Stimulated activated memory B cell treated with anti-CD40 and anti-IgM and Interleukin-4, amounts not matched to agents 10 μg/mL and 1 μg/mL and 100 μg/mL, for 72 hours (primary cell): ENCODE measurements around the gene ZNF324.
"Not testable (repeated sequence)": the region's sequence is repeated elsewhere in the genome, so short reads cannot be mapped to it uniquely, and the experiment has no call there.

Experiments
- ATAC-seq: fragments of 150-1000 bp; cut with Tn5 transposase; 2 replicates; pipeline ENCODE4 v1.10.0; 2021
- H3K27ac Mint-ChIP-seq: one replicate; pipeline ENCODE4 v1.8.0; 2022; ENCODE audit warnings: mild to moderate bottlenecking, mixed read lengths
- H3K27me3 Mint-ChIP-seq: one replicate; pipeline ENCODE4 v1.8.0; 2022; ENCODE audit warnings: mixed read lengths
- H3K36me3 Mint-ChIP-seq: one replicate; pipeline ENCODE4 v1.8.0; 2022; ENCODE audit warnings: mixed read lengths
- H3K4me1 Mint-ChIP-seq: one replicate; pipeline ENCODE4 v1.8.0; 2022; ENCODE audit warnings: mixed read lengths
- H3K4me3 Mint-ChIP-seq: one replicate; pipeline ENCODE4 v1.8.0; 2022; ENCODE audit warnings: mild to moderate bottlenecking, moderate library complexity, mixed read lengths
- H3K9me3 Mint-ChIP-seq: one replicate; pipeline ENCODE4 v1.8.0; 2022; ENCODE audit warnings: mixed read lengths

The ZNF324 gene

DNA sequence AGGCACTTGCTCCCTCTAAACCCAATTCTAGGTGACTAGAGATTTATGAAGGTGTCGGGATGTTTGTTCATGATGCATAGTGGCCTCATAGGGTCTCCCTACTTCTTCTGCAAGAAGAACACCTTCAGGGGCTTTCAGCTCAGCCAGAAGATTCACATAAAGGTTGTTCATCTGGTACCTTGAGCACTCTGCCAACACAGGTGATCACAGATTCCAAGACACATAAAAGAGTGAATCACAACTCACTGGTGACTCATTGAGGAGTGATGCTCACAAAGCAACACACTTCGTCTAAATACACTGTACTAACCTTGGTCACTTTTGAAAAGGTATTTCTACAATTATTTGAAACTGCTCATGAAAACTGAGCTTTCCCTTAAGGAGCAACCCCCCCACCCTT lies 6.8 kb upstream of the ZNF324 start:
- Mint-ChIP-seq H3K4me3 (no peak overlapping the region), H3K27ac (no peak overlapping the region)
- no peak for ATAC-seq

DNA sequence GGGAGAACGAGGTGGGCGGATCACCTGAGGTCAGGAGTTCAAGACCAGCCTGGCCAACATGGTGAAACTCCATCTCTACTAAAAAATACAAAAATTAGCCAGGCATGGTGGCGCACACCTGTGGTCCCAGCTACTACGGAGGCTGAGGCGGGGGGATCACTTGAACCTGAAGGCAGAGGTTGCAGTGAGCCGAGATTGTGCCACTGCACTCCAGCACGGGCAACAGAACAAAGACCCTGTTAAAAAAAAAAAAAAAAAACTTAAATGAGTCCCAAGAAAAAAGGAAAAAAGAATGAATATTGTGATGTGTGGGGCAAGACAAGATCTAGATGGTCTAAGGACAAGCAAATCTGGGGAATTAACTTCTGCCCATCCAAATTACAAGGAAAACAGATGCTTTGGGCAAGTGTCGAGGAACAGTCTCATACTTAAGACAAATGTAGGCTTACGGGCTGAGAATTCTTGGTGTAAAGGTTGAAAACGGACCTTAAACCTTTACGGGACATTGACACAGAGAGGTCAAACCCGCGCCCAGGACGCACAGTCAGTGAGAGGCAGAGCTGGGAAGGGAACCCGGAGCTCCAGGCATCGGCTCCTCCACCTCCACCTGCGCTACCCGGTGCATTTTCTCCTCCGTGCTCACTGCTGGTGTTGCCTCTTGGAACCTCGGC lies 656 bp upstream of the ZNF324 start:
- H3K36me3 Mint-ChIP-seq = peaks cover 26% of the 10 kb centered on the region
- H3K27ac Mint-ChIP-seq = peak overlapping the region; percentile 87
- peak; percentile 19 for ATAC-seq
- H3K4me3 Mint-ChIP-seq = peak overlapping the region; percentile 93
- H3K27me3 Mint-ChIP-seq = no peaks in the 10 kb centered on the region
- H3K4me1 Mint-ChIP-seq = peaks cover 22% of the 10 kb centered on the region
- no peaks in the 10 kb centered on the region for H3K9me3 Mint-ChIP-seq

More for the DNA sequence above, 6.8 kb upstream of the ZNF324 start:
- H3K36me3 Mint-ChIP-seq = peaks cover 37% of the 10 kb centered on the region
- peaks cover 6% of the 10 kb centered on the region for H3K4me1 Mint-ChIP-seq
- H3K9me3 Mint-ChIP-seq = no peaks in the 10 kb centered on the region
- H3K27me3 Mint-ChIP-seq = no peaks in the 10 kb centered on the region

DNA sequence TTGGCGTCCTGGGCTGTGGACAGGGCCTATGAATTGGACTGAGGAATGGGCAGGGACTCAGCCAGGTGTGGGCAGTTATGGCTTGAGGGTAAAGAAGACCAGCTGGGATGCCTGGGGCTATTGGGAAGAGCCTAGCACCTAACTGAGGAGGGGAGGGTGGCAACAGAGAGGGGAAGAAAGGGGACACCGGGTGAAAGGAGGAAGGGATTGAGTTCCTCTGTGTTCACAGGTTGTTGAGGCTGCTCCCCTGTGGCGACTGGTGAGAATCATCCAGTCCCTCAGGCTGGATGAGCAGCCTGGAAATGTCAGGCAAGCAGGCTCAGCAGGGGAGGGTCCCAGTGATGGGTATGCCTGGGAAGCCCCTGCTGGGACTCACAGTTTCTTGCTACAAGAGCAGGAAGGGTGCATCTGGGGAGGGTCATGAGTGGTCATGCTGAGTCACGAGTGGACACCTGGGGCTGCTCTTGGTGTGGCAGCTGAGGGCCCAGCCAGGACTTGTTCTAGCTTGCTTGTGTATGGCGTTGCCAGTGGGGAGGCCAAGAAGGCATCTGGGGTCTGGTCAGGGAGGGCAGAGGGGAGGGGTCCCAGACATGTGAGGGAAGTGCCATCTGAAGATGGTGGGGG lies 1.4 kb downstream of the ZNF324 start:
- no peaks in the 10 kb centered on the region for H3K27me3 Mint-ChIP-seq
- no peak for ATAC-seq
- peak overlapping the region; percentile 93 for H3K4me3 Mint-ChIP-seq
- no peaks in the 10 kb centered on the region for H3K9me3 Mint-ChIP-seq
- H3K36me3 Mint-ChIP-seq = peaks cover 41% of the 10 kb centered on the region
- peaks cover 22% of the 10 kb centered on the region for H3K4me1 Mint-ChIP-seq
- no peak overlapping the region for H3K27ac Mint-ChIP-seq

DNA sequence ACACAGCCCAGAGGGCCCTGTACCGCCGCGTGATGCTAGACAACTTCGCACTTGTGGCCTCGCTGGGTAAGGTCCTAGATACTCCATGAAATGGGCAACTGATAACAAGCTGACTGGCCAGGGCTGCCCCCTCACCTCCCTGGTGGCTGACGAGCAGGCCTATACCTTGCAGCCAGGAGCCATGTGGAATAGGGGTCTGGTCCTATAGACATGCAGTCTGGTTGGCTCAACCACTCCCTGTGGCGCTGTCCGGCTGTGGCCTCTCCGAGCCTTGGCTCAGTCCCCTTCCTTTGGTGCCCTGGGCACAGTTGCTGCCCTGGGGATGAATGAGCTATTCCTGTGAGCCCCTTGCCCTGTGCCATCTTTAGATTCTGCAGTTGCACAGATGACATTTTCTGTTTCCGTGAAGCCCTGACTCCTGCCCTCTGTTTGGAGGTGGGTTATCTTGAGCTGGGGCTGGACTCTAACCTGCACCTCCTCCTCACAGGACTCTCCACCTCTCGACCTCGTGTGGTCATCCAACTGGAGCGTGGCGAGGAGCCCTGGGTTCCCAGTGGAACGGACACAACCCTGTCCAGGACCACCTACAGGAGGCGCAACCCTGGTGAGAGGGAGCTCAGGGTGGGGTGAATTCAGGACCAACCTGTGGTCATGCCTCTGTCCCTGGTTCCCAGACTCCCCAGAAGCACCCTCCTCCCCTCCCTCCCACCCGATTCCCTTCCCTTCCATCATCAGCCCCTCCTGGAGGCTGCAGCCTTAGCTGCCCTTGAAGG lies 2.5 kb downstream of the ZNF324 start:
- Mint-ChIP-seq H3K4me3 (no peak overlapping the region), H3K27me3 (no peaks in the 10 kb centered on the region), H3K9me3 (no peaks in the 10 kb centered on the region), H3K36me3 (peaks cover 41% of the 10 kb centered on the region), H3K27ac (no peak overlapping the region), H3K4me1 (peaks cover 20% of the 10 kb centered on the region)
- no peak for ATAC-seq

DNA sequence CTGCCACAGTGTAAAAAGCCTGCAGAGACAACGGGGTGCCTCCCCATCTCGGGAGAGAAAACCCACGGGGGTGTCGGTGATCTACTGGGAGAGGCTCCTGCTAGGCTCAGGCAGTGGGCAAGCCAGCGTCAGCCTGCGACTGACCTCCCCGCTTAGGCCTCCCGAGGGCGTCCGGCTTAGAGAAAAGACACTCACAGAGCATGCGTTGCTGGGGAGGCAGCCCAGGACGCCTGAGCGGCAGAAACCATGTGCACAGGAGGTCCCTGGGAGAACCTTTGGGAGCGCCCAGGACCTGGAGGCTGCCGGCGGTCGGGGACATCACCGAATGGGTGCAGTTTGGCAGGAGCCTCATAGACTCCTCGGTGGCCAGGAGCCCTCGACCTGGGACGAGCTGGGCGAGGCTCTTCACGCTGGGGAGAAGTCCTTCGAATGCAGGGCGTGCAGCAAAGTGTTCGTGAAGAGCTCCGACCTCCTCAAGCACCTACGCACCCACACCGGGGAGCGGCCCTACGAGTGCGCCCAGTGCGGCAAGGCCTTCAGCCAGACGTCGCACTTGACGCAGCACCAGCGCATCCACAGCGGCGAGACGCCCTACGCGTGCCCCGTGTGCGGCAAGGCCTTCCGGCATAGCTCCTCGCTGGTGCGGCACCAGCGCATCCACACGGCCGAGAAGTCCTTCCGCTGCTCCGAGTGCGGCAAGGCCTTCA lies 4.1 kb downstream of the ZNF324 start:
- not testable (repeated sequence) for H3K9me3 Mint-ChIP-seq, H3K4me3 Mint-ChIP-seq, H3K27me3 Mint-ChIP-seq, ATAC-seq, H3K27ac Mint-ChIP-seq
- H3K36me3 Mint-ChIP-seq = peaks cover 41% of the 10 kb centered on the region
- peaks cover 29% of the 10 kb centered on the region for H3K4me1 Mint-ChIP-seq

DNA sequence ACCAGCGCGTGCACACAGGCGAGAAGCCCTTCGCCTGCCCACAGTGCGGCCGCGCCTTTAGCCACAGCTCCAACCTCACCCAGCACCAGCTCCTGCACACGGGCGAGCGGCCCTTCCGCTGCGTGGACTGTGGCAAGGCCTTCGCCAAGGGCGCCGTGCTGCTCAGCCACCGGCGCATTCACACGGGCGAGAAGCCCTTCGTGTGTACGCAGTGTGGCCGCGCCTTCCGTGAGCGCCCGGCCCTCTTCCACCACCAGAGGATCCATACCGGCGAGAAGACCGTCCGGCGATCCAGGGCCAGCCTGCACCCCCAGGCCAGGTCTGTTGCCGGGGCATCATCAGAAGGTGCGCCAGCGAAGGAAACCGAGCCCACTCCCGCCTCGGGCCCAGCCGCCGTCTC lies 4.9 kb downstream of the ZNF324 start:
- no peaks in the 10 kb centered on the region for H3K27me3 Mint-ChIP-seq
- H3K4me1 Mint-ChIP-seq = peaks cover 33% of the 10 kb centered on the region
- peaks cover 41% of the 10 kb centered on the region for H3K36me3 Mint-ChIP-seq
- no peak for ATAC-seq
- H3K27ac Mint-ChIP-seq = no peak overlapping the region
- no peaks in the 10 kb centered on the region for H3K9me3 Mint-ChIP-seq
- no peak overlapping the region for H3K4me3 Mint-ChIP-seq

DNA sequence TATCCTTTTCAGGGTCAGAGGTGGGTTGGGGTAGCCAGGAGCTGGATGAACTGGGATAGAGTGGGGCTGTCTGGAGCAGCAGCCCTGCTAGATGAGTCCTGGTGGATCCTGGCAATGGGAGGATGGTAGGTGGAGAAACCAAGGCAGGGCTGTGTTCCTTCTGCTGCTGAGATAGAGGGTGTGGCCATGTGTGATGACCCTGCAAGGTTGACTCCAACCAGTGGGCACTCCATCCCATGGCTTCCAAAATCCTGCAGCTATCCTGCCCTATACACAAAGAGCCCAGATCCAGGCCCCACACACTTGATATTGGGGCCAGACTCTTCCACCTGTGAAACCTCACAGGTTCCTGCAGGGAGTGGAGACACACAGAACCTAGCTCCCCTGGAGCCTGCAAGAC lies 6.9 kb downstream of the ZNF324 start:
- H3K27me3 Mint-ChIP-seq = no peaks in the 10 kb centered on the region
- no peak overlapping the region for H3K27ac Mint-ChIP-seq
- H3K4me1 Mint-ChIP-seq = peaks cover 33% of the 10 kb centered on the region
- H3K36me3 Mint-ChIP-seq = peaks cover 30% of the 10 kb centered on the region
- H3K9me3 Mint-ChIP-seq = no peaks in the 10 kb centered on the region
- ATAC-seq = no peak
- no peak overlapping the region for H3K4me3 Mint-ChIP-seq

DNA sequence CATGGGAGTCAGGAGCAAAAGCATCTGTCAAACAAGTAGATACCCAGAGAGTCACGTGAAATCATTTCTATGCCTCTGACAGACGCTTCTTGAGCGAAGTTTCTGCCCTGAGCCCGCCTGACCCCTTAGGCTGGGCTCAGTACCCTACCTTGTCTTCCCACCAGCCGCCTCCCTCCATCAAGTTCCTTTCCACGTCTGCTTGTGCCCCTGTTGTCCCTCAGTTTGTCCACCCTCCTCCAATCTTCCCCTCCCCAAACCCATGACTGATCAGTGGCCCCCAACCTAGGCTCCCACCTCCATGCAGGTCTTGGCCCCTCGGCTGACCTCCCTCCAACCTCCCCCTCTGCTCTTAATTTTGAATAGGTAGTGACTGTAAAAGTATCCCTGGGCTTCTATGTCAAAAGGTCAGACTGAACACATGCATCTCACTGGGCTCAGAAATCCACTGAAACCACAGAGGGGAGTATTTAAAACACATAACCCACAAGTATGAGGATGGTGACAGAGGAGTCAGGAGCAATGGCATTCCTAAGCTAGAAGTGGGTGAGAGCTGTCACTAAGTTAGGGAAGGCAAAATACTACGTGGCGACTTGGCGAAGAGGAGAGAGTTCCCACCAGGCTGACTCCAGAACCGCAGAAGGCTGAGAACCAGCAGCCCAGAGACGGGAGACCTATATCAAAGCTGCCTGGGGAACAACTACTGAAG lies 7.6 kb downstream of the ZNF324 start:
- Mint-ChIP-seq H3K36me3 (peaks cover 36% of the 10 kb centered on the region), H3K9me3 (no peaks in the 10 kb centered on the region), H3K27me3 (no peaks in the 10 kb centered on the region), H3K27ac (no peak overlapping the region), H3K4me3 (peak overlapping the region; percentile 21), H3K4me1 (peaks cover 33% of the 10 kb centered on the region)
- no peak for ATAC-seq

DNA sequence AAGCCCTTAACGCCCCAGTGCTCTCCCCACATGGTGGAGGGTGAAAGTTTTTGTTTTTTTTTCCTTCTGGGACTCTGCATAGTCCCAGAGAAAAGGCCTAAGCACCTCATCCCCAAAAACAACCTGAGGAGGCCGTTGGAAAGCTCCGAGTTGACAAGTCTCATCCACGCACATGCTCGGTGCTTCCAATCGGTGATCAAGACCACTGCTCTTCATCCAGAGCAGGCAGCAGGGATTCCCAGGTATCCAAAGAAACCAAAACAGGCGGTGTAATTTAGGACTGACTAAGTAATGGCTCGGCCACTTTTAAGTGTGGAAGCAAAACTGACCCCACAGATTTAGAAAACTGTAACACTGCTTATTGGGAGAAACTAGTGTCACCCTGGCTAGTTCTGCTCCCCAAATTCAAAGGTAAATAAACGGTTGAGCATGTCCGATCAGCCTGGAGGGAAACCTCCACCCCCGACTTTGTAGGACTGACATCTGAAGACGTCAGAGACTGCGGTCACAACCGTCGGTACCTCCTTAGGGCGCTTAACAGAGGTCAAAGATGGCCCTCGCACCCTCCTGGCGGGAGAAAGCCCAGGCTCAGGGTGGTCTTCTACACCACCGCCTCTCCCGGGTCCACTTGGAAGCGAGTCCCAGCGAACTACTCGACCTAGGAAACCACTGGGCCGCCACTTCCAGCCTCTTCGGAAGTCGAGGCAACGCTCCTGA lies 8.3 kb downstream of the ZNF324 start:
- Mint-ChIP-seq H3K27ac (peak overlapping the region; percentile 88), H3K27me3 (no peaks in the 10 kb centered on the region), H3K36me3 (peaks cover 34% of the 10 kb centered on the region), H3K9me3 (no peaks in the 10 kb centered on the region), H3K4me3 (peak overlapping the region; percentile 91), H3K4me1 (peaks cover 33% of the 10 kb centered on the region)
- ATAC-seq = peak; percentile 1

DNA sequence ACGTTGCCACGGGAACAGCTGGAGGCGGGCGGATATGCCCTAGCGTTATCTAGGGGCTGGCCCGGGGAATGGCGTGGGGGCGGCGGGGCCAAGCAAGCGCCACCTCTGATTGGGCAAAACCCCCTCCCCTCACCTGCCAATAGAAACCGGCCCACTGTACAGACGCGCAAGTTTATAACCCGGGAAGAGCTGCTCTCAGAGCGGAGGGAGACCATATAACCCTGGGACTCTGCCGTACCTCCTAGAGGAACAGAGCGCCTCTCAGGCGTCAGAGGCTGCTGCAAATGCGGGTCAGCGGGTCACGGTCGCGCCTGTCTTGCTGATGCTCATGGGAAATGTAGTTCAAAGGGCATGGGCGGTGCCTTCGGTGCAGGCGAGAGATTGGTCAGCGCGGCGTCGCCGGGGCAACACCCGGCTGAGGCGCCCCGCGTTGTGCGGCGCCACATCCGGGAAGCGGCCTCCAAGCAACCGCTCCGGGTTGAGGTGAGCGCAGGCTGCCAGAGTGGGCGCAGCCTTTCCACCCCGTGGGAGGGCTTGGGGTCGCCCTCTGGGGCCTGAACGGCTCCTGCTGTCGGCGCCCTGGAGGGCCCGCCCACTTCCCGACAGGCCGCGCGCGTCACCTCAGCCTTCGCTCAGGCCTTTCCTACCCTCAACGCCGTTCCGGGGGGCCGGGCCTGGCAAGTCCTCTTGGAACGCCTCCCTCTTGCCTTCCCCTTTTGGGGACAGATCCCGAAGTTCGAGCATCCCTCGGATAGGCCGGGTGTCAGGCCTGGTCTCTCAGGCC lies 9.0 kb downstream of the ZNF324 start, which contains the start of gene ZNF446:
Gene ZNF446, plus strand, starts transcription at position 639 of the 784 bp plus-strand sequence. CDS start 867 bp downstream, outside the sequence.
- Mint-ChIP-seq H3K27me3 (no peaks in the 10 kb centered on the region), H3K4me1 (peaks cover 35% of the 10 kb centered on the region), H3K27ac (peak within 1 kb of the TSS; percentile 88), H3K9me3 (no peaks in the 10 kb centered on the region), H3K36me3 (peaks cover 30% of the 10 kb centered on the region), H3K4me3 (peak within 1 kb of the TSS; percentile 91)
- ATAC-seq = peak; percentile 95

DNA sequence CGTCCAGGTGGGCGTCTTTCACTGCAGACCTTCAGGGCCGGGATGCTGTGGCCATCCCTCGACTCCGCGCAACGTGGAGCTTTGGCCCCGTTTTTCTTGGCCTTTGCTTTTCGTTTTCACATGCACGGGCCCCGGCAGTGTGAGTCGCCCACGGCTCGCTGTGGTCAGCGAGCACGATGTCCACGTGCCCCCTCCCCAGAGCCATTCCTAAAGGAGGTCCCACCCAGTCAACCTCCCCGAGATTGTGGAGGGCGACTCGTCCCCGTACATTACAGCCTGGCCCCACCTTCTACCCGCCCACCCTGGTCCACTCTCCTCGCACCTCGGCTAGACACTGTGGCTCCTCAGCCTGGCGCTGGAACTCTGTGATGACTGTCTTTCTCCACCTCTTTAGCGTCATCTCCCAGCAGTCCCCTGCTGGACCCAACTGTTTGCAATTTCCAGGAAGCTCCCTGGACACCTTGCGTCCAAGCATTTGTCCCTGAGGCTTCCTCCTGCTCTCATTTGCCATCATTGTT lies 9.7 kb downstream of the ZNF324 start:
- Mint-ChIP-seq H3K4me1 (peaks cover 38% of the 10 kb centered on the region), H3K27me3 (no peaks in the 10 kb centered on the region), H3K27ac (peak overlapping the region; percentile 88), H3K36me3 (peaks cover 32% of the 10 kb centered on the region), H3K4me3 (peak overlapping the region; percentile 91), H3K9me3 (no peaks in the 10 kb centered on the region)
- ATAC-seq = peak; percentile 0

DNA sequence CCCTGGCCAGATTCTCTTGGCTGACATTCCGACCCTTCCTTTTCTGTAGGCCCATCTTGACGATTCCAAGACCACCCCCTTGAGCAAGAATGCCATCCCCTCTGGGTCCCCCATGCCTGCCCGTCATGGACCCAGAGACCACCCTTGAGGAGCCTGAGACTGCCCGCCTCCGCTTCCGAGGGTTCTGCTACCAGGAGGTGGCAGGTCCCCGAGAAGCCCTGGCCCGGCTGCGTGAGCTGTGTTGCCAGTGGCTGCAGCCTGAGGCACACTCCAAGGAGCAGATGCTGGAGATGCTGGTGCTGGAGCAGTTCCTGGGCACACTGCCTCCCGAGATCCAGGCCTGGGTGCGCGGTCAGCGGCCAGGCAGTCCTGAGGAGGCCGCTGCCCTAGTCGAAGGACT lies 10.2 kb downstream of the ZNF324 start:
- ATAC-seq = no peak
- H3K9me3 Mint-ChIP-seq = no peaks in the 10 kb centered on the region
- H3K36me3 Mint-ChIP-seq = peaks cover 29% of the 10 kb centered on the region
- H3K27ac Mint-ChIP-seq = peak overlapping the region; percentile 88
- H3K27me3 Mint-ChIP-seq = no peaks in the 10 kb centered on the region
- peaks cover 38% of the 10 kb centered on the region for H3K4me1 Mint-ChIP-seq
- H3K4me3 Mint-ChIP-seq = peak overlapping the region; percentile 91

DNA sequence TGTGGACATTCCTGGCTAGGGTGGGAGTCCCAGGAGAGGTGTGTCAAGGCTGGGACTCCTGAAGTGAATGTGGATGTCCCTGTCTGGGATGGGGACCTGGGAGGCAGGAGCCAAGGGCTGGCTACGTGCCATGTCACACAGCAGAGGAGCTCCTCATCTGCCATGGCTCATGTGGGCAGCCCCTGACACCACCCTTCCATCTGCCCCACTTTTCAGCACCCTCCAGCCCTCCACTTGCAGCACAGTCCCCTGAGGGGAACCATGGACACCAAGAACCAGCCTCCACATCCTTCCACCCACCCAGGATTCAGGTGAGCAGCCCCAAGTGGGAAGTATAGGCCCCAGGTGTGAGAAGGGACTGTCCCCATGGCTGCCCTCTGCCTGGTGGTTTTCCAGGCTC lies 11.0 kb downstream of the ZNF324 start:
- H3K9me3 Mint-ChIP-seq = no peaks in the 10 kb centered on the region
- H3K4me1 Mint-ChIP-seq = peaks cover 38% of the 10 kb centered on the region
- ATAC-seq = no peak
- H3K27me3 Mint-ChIP-seq = no peaks in the 10 kb centered on the region
- peaks cover 28% of the 10 kb centered on the region for H3K36me3 Mint-ChIP-seq
- no peak overlapping the region for H3K27ac Mint-ChIP-seq
- H3K4me3 Mint-ChIP-seq = no peak overlapping the region
